ENCODE data around the gene ASIC3. TPM values are rescaled to one million over a fixed set of nuclear protein-coding genes. Genes with fewer than 3 reads are reported as not detected.

ASIC3 gene
- total RNA-seq, 2 donors from 2014 or later = 9.0 to 9.7 TPM

DNA sequence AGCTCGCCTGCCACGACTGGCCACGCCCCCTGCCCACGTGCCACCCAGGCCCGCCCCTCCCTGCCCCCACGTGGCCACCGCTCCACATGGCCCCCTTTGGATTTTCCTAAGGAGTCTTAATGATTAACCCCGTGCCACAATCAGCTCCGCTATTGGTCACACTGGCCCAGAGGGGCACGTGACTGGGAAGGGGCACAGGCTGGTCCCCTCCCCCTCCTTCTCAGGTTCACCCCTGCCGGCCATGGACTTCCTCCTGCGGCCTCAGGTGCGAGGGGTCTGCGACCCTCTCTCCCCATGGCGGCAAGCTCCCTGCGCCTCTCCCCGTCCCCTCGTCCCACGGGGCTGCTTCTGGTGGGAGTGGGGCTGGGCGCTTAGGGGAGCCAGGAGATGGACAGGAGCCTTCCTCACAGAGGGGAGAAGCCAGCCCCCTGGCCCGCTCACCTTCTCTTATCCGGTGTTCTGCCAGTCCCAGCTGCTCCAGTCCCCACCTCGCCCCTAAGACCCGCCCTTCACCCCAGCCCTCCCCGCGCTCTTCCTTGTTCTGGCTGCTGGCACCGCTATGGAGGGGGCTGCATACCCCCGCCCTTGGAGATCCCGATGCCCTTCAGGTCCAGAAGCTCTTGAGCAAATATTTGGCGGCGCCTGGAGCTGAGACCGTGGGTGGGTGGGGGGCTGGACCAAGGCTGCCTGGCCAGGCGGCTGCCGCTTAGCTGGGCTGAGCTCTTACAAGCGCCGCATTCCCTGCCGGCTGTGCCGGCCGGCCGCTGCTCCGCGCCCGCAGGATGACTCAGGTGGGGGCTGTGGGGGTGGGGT is 14.3 kb downstream of the ASIC3 start:
- ATAC-seq (replicated peaks) = no peak
- Mint-ChIP-seq H3K4me1 (peaks cover 12% of the 10 kb centered on the region), H3K4me3 (no peak overlapping the region), H3K27me3 (no peaks in the 10 kb centered on the region), H3K27ac (no peak overlapping the region), H3K36me3 (ENCODE audit: low read depth) (peaks cover 47% of the 10 kb centered on the region), H3K9me3 (no peaks in the 10 kb centered on the region)

GRCh38 chr7:151063212-151063561 is 14.9 kb downstream of the ASIC3 start:
- H3K27me3 Mint-ChIP-seq = no peaks in the 10 kb centered on the region
- no peak for ATAC-seq (replicated peaks)
- H3K36me3 Mint-ChIP-seq (ENCODE audit: low read depth) = peaks cover 53% of the 10 kb centered on the region
- no peak overlapping the region for H3K4me3 Mint-ChIP-seq
- H3K4me1 Mint-ChIP-seq = peaks cover 12% of the 10 kb centered on the region
- no peak overlapping the region for H3K27ac Mint-ChIP-seq
- no peaks in the 10 kb centered on the region for H3K9me3 Mint-ChIP-seq

DNA sequence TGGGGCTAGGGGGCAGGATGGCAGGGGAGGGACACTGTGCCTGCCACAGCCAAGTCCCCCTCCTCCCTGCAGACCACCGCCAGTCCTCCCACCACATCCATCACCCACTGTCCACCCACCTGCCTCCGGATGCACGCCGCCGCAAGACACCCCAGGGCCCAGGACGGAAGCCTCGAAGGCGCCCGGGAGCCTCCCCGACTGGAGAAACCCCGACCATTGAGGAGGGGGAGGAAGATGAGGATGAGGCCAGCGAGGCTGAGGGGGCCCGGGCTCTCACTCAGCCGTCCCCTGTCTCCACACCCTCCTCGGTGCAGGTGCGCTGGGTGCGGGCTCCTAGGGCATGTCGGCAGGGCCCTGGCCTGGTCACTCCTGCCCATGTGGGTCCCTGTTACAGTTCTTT is 16.1 kb downstream of the ASIC3 start:
- H3K9me3 Mint-ChIP-seq = no peaks in the 10 kb centered on the region
- peaks cover 66% of the 10 kb centered on the region for H3K36me3 Mint-ChIP-seq (ENCODE audit: low read depth)
- no peak overlapping the region for H3K27ac Mint-ChIP-seq
- peaks cover 12% of the 10 kb centered on the region for H3K4me1 Mint-ChIP-seq
- no peaks in the 10 kb centered on the region for H3K27me3 Mint-ChIP-seq
- no peak overlapping the region for H3K4me3 Mint-ChIP-seq
- no peak for ATAC-seq (replicated peaks)

DNA sequence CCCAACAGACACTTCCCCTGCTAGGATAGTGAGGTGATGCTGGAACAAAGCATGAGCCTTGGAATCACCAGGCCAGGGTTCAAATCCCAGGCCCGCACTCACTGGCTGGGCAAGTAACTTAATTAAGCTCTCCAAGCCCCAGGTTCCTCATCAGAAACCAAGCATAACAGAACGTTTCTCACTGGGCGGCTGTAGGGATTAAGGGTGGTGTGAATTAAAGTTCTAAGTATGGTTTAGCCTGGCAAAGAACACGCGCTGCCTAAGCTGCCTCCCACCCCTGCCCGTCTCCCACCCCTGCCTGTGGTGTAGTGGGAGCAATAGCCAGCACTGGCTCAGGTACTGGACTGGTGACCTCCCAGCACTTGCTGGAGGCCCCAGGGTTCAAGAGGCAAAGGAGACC is 16.7 kb downstream of the ASIC3 start:
- Mint-ChIP-seq H3K9me3 (no peaks in the 10 kb centered on the region), H3K4me3 (no peak overlapping the region), H3K27me3 (no peaks in the 10 kb centered on the region), H3K27ac (peak overlapping the region; percentile 65), H3K4me1 (peaks cover 12% of the 10 kb centered on the region), H3K36me3 (ENCODE audit: low read depth) (peaks cover 67% of the 10 kb centered on the region)
- ATAC-seq (replicated peaks) = no peak

DNA sequence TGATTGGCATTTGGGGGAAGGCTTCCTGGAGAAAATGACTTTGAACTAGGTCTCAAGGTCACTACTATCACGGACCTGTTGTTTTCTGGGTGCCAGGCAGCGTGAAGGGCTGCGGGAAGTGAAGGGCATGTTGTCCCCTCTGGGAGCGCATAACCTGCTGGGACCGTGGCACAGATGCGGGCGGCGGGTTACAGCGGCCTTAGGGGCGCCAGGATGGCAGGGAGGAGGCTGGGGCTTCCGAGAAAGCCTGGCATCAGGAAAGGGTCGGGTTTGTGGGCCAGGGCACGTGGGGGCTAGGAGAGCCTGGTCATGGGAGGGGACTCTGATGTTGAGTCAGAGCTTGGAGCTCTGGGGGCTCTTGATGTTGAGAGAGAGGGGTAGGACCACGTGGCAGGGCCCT is 17.2 kb downstream of the ASIC3 start:
- no peak for ATAC-seq (replicated peaks)
- Mint-ChIP-seq H3K4me1 (peaks cover 12% of the 10 kb centered on the region), H3K27me3 (no peaks in the 10 kb centered on the region), H3K36me3 (ENCODE audit: low read depth) (peaks cover 70% of the 10 kb centered on the region), H3K27ac (peak overlapping the region; percentile 65), H3K4me3 (no peak overlapping the region), H3K9me3 (no peaks in the 10 kb centered on the region)

DNA sequence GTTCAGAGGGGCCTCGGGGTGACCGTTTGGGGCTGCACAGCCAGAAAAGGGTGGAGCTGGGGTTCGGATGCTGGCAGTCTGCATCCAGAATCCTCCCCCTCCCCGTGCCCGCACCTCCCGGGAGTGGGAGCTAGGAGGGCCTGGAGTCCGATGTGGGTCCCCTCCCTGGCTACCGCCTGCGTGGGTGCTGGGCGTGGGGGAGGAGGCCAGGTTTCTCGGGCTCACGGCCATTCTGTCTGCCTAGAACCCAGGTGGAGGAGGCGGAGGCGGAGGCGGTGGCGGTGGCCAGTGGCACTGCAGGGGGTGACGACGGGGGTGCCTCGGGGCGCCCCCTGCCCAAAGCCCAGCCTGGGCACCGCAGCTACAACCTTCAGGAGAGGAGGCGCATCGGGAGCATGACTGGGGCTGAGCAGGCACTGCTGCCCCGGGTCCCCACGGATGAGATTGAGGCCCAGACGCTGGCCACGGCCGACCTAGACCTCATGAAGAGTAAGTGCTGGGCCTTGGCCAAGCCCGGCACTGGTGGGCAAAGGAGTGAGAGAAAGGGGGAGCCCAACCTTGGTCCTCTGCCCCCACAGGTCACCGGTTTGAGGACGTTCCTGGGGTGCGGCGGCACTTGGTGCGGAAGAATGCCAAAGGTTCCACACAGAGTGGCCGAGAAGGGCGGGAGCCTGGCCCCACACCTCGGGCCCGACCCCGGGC is 18.1 kb downstream of the ASIC3 start:
- ATAC-seq (replicated peaks) = no peak
- Mint-ChIP-seq H3K4me3 (no peak overlapping the region), H3K9me3 (no peaks in the 10 kb centered on the region), H3K4me1 (peaks cover 5% of the 10 kb centered on the region), H3K36me3 (ENCODE audit: low read depth) (peaks cover 73% of the 10 kb centered on the region), H3K27me3 (no peaks in the 10 kb centered on the region), H3K27ac (no peak overlapping the region)

- Mint-ChIP-seq H3K4me1 (no peaks in the 10 kb centered on the region), H3K4me3 (no peak overlapping the region), H3K36me3 (ENCODE audit: low read depth) (peaks cover 77% of the 10 kb centered on the region), H3K9me3 (no peaks in the 10 kb centered on the region), H3K27ac (no peak overlapping the region), H3K27me3 (no peaks in the 10 kb centered on the region)
- no peak for ATAC-seq (replicated peaks)
Observed at GRCh38 chr7:151068069-151068773, 19.9 kb downstream of the ASIC3 start.

- Mint-ChIP-seq H3K9me3 (no peaks in the 10 kb centered on the region), H3K27me3 (no peaks in the 10 kb centered on the region), H3K27ac (no peak overlapping the region), H3K36me3 (ENCODE audit: low read depth) (peaks cover 76% of the 10 kb centered on the region), H3K4me1 (no peaks in the 10 kb centered on the region), H3K4me3 (no peak overlapping the region)
- no peak for ATAC-seq (replicated peaks)
Observed at GRCh38 chr7:151069841-151070573, 21.7 kb downstream of the ASIC3 start.

DNA sequence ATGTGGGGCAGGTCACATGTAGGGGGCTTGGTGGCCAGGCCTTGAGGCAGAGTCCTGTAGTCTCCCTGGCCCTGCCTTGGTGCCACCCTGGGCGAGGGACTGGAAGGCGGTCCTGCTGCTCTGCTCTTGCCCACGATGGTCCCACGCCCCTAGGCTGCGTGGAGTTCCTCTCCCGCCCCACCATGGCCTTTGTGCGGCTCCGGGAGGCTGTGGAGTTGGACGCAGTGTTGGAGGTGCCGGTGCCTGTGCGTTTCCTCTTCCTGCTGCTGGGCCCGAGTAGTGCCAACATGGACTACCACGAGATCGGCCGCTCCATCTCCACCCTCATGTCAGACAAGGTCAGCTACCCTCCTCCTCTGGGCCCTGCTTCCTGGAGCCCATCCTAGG is 22.2 kb downstream of the ASIC3 start:
- ATAC-seq (replicated peaks) = no peak
- H3K4me3 Mint-ChIP-seq = no peak overlapping the region
- H3K9me3 Mint-ChIP-seq = no peaks in the 10 kb centered on the region
- peaks cover 76% of the 10 kb centered on the region for H3K36me3 Mint-ChIP-seq (ENCODE audit: low read depth)
- H3K27me3 Mint-ChIP-seq = no peaks in the 10 kb centered on the region
- no peaks in the 10 kb centered on the region for H3K4me1 Mint-ChIP-seq
- no peak overlapping the region for H3K27ac Mint-ChIP-seq

- Mint-ChIP-seq H3K36me3 (ENCODE audit: low read depth) (peaks cover 80% of the 10 kb centered on the region), H3K27me3 (no peaks in the 10 kb centered on the region), H3K4me1 (no peaks in the 10 kb centered on the region), H3K4me3 (no peak overlapping the region), H3K9me3 (no peaks in the 10 kb centered on the region), H3K27ac (no peak overlapping the region)
- ATAC-seq (replicated peaks) = no peak
Observed at GRCh38 chr7:151071032-151071866, 22.9 kb downstream of the ASIC3 start.

GRCh38 chr7:151073990-151074389 is 25.7 kb downstream of the ASIC3 start:
- no peaks in the 10 kb centered on the region for H3K9me3 Mint-ChIP-seq
- peaks cover 63% of the 10 kb centered on the region for H3K36me3 Mint-ChIP-seq (ENCODE audit: low read depth)
- ATAC-seq (replicated peaks) = peak; percentile 17

GRCh38 chr7:151074817-151075661 is 26.7 kb downstream of the ASIC3 start:
- Mint-ChIP-seq H3K4me3 (no peak overlapping the region), H3K27ac (no peak overlapping the region), H3K4me1 (no peaks in the 10 kb centered on the region), H3K36me3 (ENCODE audit: low read depth) (peaks cover 67% of the 10 kb centered on the region), H3K27me3 (no peaks in the 10 kb centered on the region), H3K9me3 (no peaks in the 10 kb centered on the region)
- ATAC-seq (replicated peaks) = no peak

More at GRCh38 chr7:151073990-151074389, 25.7 kb downstream of the ASIC3 start:
- Mint-ChIP-seq H3K4me3 (no peak overlapping the region), H3K27me3 (no peaks in the 10 kb centered on the region), H3K4me1 (no peaks in the 10 kb centered on the region), H3K27ac (no peak overlapping the region)

GRCh38 chr7:151075662-151075971 is 27.3 kb downstream of the ASIC3 start:
- Mint-ChIP-seq H3K27ac (no peak overlapping the region), H3K27me3 (no peaks in the 10 kb centered on the region), H3K4me1 (no peaks in the 10 kb centered on the region), H3K4me3 (no peak overlapping the region), H3K36me3 (ENCODE audit: low read depth) (peaks cover 70% of the 10 kb centered on the region), H3K9me3 (no peaks in the 10 kb centered on the region)
- no peak for ATAC-seq (replicated peaks)
